Liver (tissue), 3 donors: Measurements from ENCODE around the gene AVL9.

Experiments used
- FOXA1 ChIP-seq: IDR thresholded peaks from 2 replicates; pipeline ENCODE4 v1.6.1; 2016; ENCODE audit warnings: antibody characterized with exemption
- GABPA ChIP-seq, 2 donors: IDR thresholded peaks in 1 of 2; conservative IDR thresholded peaks in 1 of 2; 2 replicates each; pipeline ENCODE4 v1.6.1; 2016; ENCODE audit warnings: antibody characterized with exemption in 2 of 2, mild to moderate bottlenecking in 1 of 2, moderate library complexity in 1 of 2
- HNF4A ChIP-seq, 2 donors: conservative IDR thresholded peaks; 2 replicates each; pipeline ENCODE4 v1.6.1; 2016; ENCODE audit warnings: antibody characterized with exemption in 2 of 2, mild to moderate bottlenecking in 2 of 2
- HNF4G ChIP-seq: IDR thresholded peaks from 2 replicates; pipeline ENCODE4 v1.6.1; 2016; ENCODE audit warnings: antibody characterized with exemption
- RAD21 ChIP-seq, 2 donors: IDR thresholded peaks; 2 replicates each; pipeline ENCODE4 v1.6.1; 2016; ENCODE audit warnings: antibody characterized with exemption in 2 of 2, mild to moderate bottlenecking in 2 of 2
- TAF1 ChIP-seq: conservative IDR thresholded peaks from 2 replicates; pipeline ENCODE4 v1.6.1; 2016; ENCODE audit warnings: antibody characterized with exemption, mild to moderate bottlenecking
- TF ChIP-seq, protein P1 (sequence below): fragments of 150-350 bp; IDR thresholded peaks from 2 replicates; pipeline ENCODE4 v1.5.1; 2017; ENCODE audit warnings: improper control_type of control experiment, low read depth, low read length; ENCODE audit not compliant: missing input control
- TF ChIP-seq, protein P2 (sequence below): IDR thresholded peaks from 2 replicates; pipeline ENCODE4 v1.6.1; 2016; ENCODE audit warnings: antibody characterized with exemption
- TF ChIP-seq, protein P3 (sequence below): IDR thresholded peaks from 2 replicates; pipeline ENCODE4 v1.6.1; 2016; ENCODE audit warnings: antibody characterized with exemption
- TF ChIP-seq, protein P4 (sequence below): IDR thresholded peaks from 2 replicates; pipeline ENCODE4 v1.6.1; 2016; ENCODE audit warnings: antibody characterized with exemption
- donor health status: healthy.
- donor health status: healthy.

DNA sequence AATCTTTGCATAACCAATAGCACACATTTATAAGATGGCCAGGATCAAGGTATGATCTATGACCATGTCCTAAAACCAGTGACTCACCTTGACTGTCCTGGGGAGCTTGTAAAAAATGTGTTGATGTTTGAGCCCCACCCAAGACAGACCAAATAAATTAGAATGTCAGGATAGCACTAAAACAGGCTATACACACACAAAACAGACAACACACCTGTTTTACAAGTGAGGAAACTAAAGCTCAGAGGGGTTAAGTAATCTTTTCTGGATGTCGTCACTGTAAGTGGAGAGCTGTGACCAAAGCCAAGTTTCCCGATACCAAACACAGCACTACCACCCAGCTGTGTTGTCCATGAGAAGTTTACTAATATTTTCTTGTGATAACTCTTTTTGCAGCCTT lies 84.5 kb downstream of the AVL9 start:
- TF ChIP-seq, protein P1, sequence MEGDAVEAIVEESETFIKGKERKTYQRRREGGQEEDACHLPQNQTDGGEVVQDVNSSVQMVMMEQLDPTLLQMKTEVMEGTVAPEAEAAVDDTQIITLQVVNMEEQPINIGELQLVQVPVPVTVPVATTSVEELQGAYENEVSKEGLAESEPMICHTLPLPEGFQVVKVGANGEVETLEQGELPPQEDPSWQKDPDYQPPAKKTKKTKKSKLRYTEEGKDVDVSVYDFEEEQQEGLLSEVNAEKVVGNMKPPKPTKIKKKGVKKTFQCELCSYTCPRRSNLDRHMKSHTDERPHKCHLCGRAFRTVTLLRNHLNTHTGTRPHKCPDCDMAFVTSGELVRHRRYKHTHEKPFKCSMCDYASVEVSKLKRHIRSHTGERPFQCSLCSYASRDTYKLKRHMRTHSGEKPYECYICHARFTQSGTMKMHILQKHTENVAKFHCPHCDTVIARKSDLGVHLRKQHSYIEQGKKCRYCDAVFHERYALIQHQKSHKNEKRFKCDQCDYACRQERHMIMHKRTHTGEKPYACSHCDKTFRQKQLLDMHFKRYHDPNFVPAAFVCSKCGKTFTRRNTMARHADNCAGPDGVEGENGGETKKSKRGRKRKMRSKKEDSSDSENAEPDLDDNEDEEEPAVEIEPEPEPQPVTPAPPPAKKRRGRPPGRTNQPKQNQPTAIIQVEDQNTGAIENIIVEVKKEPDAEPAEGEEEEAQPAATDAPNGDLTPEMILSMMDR = no peak
- TF ChIP-seq HNF4G (no peak), GABPA (IDR thresholded peaks at IDR 0.05 in 1 of 2, conservative IDR thresholded peaks at IDR 0.05 in 1 of 2) (no peak), RAD21 (IDR thresholded peaks at IDR 0.05) (no peak), TAF1 (no peak), HNF4A (conservative IDR thresholded peaks at IDR 0.05) (no peak), FOXA1 (no peak)
- TF ChIP-seq, protein P2, sequence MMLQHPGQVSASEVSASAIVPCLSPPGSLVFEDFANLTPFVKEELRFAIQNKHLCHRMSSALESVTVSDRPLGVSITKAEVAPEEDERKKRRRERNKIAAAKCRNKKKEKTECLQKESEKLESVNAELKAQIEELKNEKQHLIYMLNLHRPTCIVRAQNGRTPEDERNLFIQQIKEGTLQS = no peak
- TF ChIP-seq, protein P3, sequence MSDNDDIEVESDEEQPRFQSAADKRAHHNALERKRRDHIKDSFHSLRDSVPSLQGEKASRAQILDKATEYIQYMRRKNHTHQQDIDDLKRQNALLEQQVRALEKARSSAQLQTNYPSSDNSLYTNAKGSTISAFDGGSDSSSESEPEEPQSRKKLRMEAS = no peak
- TF ChIP-seq, protein P4, sequence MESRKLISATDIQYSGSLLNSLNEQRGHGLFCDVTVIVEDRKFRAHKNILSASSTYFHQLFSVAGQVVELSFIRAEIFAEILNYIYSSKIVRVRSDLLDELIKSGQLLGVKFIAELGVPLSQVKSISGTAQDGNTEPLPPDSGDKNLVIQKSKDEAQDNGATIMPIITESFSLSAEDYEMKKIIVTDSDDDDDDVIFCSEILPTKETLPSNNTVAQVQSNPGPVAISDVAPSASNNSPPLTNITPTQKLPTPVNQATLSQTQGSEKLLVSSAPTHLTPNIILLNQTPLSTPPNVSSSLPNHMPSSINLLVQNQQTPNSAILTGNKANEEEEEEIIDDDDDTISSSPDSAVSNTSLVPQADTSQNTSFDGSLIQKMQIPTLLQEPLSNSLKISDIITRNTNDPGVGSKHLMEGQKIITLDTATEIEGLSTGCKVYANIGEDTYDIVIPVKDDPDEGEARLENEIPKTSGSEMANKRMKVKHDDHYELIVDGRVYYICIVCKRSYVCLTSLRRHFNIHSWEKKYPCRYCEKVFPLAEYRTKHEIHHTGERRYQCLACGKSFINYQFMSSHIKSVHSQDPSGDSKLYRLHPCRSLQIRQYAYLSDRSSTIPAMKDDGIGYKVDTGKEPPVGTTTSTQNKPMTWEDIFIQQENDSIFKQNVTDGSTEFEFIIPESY = no peak
